NCI-H2196 (cell line): ENCODE results near the gene OSTM1.

Experiments
- DNase-seq: peaks from one replicate; lab custom pipeline; 2025; ENCODE audit not compliant: unreplicated experiment; lab: John Stamatoyannopoulos, UW

Gene OSTM1, protein sequence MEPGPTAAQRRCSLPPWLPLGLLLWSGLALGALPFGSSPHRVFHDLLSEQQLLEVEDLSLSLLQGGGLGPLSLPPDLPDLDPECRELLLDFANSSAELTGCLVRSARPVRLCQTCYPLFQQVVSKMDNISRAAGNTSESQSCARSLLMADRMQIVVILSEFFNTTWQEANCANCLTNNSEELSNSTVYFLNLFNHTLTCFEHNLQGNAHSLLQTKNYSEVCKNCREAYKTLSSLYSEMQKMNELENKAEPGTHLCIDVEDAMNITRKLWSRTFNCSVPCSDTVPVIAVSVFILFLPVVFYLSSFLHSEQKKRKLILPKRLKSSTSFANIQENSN

DNA sequence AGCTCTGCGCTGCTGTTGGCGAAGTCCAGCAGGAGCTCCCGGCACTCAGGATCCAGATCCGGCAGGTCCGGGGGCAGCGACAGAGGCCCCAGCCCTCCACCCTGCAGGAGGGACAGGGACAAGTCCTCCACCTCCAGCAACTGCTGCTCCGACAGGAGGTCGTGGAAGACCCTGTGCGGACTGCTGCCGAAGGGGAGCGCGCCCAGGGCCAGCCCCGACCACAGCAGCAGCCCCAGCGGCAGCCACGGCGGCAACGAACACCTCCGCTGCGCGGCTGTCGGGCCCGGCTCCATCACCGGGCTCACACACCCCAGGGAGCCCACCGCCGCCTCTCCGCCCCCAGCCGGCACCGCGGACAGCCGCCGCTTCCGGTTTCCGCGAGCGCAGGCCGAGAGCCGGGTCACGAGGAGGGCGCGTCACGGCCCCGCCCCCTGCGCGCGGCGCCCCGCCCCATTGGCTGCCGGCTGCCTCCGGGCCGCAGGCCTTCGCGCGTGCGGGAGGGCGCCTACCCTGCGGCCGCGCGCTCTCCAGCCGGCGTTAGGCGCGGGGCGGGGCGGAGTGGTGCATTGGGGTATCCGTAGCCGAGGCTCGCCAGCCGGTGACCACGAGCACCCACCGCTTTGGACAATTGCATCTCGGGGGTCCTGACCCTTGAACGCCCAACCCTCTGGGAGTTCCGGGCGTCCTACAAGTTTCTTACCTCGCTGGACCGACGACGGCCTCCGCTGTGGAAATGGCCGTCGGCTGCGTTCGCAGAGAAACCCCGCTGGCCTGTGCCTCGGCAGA lies at the start of gene OSTM1:
TSS of gene OSTM1 (minus strand) at position 383 of the 786 bp plus-strand sequence. CDS start at position 293, 90 bp downstream.
- DNase-seq: peak; percentile 91

DNA sequence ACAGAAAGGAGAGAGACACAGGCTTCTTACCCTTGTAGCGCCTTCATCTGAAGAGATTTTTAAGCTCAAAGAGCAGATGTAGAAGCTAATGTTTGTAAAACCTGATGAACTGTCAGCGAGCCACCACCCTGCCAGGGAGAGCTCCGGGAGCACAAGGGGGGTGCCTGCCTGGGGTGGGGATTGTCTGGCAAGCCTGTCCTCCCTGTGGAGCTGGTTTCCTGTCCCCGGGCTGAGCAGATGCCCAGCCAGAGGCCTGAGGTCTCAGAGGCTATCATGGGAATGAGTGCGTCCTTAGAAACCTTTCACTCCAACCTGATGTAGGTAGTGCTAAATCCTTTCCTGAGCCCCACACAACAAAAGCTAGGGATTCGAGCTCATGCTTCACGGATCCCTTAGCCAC lies 49.4 kb upstream of the OSTM1 start:
- no peak for DNase-seq

DNA sequence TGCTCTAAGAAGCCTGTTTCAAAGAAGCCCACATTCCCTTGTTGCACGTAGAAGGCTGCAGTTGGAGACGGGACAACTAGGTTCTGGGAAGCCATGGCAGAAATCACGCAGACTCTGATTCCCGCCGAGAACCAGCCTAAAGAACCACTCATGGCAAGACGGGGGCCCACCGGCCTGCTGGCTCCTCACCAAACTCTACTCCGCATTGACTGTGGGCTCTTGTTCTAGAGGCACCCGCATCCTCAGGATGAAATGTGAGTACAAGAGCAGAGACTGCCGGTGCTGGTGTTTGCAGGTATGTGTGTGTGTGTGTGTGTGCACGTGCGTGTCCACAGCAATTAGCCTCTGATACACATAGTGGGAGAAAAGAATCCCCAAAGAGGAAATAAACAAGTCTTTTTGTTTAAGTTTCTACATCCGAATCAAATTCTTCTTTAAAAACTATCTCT lies 49.0 kb upstream of the OSTM1 start:
- DNase-seq: no peak

DNA sequence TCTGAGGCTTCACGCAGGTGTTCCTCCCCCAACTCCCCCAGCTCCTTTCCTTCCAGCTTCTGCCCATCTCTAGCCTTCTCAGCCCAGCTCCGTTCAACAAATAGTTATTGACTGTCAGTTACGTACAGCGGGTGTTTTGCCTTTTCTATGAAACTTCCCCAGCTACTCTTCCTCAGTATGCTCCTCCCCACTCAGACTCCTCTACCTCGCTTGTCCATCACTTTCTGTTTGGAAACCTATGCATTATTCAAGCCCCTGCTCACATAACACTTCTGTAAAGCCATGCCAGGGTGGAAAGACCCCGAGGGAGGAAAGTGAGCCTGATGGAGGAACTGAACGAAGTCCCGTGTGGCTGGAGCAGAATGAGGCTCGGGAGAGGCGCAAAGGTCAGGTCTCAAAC lies 47.1 kb upstream of the OSTM1 start:
- no peak for DNase-seq

DNA sequence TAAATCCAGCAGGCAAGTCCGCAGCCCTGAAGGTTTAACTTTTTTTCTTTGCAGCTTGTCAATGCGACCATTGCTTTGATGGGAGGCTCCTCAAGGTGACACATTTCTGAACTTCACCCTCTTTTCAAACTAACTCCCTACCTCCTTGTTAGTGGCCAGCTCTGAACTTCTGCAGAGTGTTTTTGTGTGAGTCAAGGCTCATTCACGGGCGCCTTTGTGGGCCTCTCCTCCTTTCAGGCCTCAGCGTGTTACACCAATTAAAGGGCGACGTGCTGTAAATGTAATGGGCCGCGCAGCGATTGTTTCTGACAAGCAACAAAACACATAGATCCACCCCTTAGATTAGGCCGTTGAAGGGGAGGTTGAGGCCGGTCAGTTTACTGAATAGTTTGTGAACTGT lies 45.8 kb upstream of the OSTM1 start:
- no peak for DNase-seq

DNA sequence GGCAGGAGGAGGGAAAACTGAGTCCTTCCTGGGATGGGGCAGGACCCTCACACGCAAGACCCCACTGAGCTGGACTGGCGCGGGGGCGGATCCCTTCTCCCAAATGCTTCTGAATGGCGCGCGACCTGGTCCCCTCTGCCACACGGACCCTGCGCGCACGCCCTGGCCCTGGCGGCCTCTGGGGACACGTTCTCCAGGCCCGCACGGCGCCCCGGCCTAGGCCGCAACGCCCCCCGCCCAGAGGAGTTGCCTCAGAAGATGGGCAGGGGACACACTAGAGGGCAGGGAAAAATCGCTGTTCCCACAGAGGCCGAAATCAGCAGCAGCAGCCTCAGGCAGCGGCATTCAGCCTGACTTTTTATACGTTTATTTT lies 45.2 kb upstream of the OSTM1 start:
- no peak for DNase-seq

DNA sequence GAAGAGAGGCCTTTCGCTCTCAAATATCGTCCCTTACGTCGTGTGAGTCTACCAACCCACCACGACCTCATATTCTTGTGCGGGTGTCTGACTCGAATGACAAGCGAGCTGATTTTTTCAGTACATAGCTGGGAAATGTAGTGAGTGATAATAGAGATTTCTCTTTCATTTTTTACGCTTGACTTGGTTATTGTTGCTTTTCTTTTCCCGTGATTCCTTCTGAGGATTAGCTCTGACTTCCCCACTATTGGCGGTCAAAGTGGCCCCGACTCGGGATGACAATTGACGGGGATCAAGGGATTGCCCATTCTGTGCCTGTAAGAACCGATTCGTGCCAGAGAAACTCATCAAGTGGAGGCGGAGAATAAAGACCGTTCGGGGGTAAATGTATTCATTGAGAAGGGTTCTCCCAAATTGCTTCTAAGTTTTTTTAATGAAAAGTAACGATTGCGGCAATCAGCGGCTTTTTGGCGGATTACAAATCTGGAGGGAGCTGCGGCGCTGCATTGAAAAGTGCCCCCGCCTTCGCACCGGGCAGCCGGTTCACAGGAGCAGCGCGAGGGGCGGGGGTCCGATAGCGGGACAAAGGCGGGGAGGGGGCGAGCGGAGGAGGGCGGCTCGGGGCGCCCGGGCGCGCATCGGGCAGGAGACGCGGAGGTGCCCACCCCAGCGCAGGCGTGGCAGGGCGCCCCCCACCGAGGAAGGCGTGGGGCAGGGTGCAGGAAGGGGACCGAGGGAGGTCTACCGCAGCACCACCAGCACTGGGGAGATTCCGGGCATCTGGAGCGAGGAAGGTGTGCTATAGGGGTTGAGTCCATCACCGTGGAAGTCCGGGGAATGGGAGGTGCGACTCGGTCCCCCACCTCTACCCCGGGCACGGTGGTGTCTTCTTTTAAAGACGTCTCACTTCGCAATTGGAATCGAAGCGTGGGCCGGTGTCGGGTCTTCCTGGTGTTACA lies 44.5 kb upstream of the OSTM1 start:
- no peak for DNase-seq

DNA sequence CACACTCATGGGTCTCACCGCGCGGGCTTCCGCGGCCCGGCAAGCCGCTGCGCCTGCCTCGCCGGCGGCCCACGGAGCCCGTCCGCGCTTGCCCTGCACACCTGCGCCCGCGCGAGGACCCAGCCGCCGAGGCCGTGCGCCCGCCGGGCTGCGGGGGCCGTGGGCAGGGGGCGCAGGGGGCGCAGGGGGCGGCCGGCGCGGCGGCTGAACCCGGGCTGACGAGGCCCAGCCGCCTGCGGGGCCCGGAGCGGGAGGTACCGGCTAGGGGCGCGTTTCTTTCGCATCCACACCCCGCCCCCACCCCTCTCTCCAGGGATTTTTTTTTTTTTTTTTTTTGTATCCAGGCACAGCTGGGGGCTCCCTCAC lies 43.8 kb upstream of the OSTM1 start:
- DNase-seq: no peak

DNA sequence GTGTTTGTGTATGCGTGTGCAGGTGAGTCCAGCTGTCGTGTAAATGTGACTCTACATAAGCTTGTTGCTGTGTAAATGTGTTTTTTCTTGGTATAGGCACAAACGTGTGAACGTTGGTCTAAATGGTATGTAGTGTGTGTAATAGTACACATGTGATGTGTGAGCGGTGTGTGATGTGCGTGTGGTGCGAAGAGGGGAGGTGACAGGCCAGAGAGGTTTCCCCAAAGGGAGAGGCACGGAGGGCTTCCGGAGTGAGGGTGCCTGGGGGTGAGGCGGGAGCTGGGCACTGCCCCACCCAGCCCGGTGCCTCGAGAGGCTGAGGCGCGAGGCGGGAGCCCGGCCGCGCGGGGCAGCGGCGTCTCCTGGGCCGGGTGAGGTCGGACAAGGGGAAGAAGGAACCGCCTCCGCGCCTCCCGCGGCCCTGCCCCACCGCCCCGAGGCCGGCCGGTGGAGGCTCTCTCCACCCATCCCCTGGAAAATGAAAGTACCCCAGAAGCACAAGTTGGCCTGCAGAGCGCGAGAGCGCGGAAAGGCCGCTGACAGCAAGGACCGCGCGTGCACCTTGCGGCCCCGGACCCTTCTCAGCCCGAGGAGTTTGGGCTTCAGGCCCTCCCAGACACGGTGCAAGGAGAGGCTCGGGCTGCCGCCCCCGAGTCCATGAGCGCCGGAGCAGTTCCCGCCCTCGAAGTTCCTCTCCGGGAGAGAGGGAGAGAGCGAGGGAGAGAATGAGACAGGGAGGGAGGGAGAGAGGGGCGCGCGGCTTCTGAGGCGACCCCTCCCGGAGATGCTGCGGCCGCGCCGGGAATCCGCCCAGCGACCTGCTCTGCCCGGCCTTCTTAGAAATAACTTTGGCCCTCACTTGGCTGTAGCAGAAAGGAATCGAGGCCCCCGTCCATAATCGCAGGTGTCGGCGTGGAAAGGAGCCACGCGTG lies 43.2 kb upstream of the OSTM1 start:
- DNase-seq: peak; percentile 32

DNA sequence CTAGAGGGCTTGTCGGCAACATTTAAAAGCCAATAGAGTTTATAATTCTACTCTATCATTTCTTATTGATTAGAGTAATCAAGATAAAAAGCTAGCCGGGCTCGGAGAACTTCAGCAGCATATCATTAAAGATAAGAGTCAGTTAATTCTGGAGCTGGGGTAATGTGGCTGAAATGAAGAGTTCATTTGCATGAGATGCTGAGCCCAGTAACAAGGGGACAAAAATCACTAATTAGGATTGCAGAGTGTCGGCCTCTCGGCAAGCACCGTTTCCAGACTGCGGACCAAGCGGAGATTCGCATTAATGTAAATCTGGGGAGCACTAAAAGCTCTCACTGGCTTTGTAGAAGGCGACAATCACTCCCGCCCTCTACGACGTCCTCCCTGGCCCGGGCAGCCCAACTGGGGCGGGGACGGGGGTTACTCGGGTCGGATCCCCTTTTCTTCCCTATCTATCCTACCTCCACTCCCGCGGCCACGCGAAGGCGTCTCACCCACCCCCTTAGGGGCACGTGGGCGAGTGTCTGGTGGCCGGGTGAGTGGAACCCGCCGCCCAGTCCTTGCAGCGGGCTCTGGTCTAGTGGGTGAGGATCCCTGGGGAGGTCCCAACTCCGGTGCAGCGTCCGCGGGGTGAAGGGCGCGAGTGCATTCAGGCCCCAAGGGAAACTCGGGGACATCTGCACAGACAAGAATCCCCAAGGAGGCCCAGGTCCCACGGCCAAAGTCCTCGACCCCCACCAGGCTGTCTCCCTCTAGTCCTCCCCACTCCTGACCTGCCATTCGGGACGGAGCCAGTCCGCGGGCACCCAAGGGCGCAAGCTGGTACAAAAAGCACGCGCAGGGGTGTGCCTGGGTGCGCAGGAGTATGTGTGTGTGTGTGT lies 42.2 kb upstream of the OSTM1 start:
- DNase-seq: no peak

DNA sequence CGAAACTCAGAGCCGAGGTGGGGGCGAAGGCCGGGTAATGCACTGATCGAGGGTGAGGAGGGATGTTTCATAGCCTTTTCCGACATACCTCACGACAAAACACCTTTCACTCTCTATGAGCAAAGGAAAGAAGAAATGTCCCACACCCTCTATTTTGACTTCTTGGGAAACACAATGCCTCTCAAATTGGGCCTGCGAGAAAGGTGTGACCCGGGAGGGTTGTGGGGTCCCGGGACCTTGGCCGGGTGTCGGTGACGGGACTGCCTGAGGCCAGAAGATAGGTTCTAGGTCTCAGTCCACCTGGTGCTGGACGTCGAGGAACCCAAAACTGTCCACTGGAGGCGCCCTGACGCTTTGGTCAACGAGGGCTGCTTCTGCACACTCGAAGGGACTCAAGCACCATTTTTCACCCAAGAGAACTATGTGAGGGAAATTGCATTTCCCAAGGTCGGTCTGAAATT lies 41.1 kb upstream of the OSTM1 start:
- DNase-seq: no peak

DNA sequence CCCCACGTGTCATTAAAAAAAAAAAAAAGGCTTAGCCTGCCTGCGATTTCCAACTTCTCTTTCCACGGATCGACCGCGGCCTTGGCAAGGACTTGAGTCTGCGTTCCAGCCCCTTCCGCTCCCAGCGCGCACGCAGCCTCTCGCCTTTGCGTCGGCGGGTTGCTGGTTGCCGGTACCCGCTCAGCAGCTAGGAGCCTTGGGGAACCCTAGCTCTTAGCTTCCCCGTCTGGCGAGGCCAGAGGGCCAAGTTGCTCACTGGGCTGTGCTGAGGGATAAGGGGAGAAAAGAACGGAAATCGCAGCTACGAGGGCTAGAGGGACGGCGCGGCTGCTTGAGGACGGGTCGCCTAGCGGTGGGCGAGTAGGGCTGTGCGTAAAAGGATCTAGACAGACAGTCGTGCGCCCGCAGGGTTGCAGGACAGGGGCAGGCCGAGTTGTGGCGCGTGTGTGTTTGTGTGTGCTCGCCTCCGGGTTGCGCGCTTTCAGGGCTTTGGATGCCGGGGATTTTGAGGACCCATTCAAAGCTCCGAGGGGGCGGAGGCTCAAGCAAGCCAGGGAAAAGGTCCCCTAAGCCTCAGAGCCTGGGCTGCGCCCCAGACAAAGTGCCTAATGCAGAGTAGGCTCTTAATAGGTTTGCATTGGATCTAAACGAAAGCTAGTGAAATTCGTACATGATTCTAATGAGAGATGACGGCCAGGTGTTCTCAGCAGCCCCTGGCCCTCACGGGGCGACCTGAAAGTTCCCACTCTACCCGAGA lies 40.5 kb upstream of the OSTM1 start:
- DNase-seq: no peak

DNA sequence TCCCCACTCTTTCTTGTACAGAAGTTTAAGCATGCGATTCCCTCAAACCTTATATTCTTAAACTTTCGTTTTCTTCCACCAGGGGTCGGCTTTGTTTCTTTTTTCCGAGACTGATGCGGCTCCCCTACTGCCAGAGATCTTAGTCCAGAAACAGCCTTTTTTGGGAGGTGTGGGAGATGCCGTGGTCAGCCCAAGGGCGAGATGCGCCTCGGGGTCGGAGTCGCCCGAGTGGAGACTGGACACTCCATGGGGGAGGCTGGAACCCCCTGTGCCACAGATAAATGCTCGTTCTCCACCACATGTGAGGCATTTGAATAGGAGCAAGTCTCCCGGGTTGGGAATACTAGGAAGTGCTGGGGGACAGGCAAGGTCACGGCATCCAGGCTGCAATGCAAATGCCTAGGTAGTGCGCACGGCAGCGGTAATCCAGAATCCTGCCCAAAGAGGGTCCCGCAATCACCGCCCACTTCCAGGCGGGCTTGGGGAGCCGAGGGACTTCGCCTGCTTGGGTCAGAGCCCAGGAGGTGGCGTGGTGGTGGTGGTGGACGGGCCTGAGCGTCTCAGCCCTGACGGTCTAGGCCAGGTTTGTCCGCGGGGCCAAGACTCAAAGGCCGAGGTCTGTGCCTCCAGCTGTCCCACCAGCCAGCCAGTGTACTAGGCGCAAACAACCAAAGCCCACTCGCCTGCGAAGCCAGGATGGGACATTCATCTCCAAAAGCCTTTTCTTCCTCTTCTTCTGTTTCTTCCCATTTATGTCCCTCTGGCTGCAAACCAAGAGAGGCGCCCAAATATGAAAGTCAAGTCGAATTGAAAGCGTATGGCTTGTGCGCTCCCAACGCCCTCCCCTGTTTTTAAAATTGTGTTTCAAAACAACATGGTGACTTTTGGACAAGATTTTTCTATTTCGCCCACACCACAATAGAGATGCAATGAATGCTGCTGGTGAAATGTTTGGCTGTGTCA lies 39.3 kb upstream of the OSTM1 start:
- peak; percentile 35 for DNase-seq

DNA sequence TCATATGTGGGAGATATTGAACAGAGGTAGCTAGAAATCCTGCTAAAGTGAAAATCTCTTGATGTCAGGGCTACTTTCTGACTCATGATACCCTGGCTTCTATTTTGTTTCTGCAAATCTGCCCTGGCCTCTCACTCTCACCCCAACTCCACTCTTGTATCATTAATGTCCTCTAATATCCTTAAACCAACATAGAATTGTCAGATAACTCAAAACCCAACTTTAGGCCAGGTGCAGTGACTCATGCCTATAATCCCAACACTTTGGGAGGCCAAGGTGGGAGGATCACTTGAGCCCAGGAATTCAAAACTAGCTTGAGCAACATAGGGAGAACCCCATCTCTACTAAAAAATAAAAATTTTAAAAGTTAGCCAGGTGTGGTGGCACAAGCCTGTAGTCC lies 33.8 kb upstream of the OSTM1 start:
- DNase-seq: no peak

DNA sequence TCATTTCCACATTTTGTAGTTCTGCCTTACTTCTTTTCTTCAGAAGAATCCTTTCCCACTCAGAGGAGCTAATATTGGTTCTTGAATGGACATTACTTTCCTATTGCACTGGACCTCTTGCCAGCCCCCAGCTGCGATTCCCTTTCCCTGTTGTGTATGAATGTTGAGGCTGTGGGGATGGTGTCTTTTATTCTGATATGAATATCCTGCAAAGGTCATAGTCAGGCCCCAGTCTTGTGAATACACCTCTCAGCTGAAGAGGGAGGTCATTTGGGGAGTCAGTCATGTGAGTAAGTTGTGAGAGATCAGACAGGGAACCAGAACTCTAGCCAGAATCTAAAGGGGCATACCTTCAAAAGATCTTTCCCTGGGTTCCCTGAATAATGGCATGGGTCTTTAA lies 32.6 kb upstream of the OSTM1 start:
- DNase-seq: no peak

DNA sequence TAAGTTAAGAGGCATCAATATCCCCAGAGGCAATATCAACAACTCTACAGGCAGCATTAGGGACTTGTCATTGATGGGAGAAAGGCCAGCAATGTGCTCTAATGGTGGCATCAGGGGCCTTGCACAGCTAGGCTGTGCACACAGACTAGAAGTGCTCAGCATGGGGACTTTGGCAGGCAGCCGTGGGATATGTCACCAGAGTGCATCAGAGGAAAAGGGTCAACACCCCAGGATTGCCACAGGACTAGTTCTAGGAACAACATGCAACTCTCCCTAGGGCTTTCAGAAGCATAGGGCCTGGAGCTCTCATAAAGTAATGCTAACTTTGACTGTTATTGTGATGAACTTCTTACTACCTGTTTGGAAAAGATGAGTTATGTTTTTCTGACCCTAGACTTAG lies 32.2 kb upstream of the OSTM1 start:
- no peak for DNase-seq

DNA sequence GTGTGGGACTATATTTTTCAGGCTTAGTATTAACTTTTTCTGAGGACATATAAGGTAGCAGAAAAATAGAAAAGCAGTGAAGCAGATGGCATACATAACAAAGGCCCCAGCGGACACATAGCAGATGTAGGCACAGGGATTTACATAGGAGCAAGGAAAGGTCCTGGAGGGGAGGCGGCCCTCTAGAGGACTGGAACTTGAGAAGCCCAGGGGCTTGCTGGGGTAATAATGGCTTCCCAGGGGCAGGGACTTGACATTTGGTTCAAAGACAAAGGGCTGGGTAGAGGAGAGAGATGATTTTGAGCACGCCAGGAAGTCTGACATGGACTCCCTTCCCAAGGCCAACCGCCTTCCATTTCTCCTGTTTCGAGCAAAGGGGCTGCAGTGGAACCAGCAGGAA lies 31.7 kb upstream of the OSTM1 start:
- no peak for DNase-seq
